Measurements from ENCODE around the gene HOXC12. TPM values are rescaled to one million over a fixed set of nuclear protein-coding genes. Genes with fewer than 3 reads are reported as not detected.

HOXC12 gene
- total and polyA plus RNA-seq, 2 of the 8 experiments (the other 6 are each of a cell fraction or from before 2014, with no cell fraction given) = not detected

GRCh38 chr12:53930591-53931255 is 24.0 kb upstream of the HOXC12 start (continued):
- TF ChIP-seq EGR1 (IDR thresholded peaks at IDR 0.05; ENCODE audit: borderline replicate concordance, low read depth, low read length) (no peak), CHD2 (IDR thresholded peaks at IDR 0.05; ENCODE audit: low read length) (no peak), TEAD4 (IDR thresholded peaks at IDR 0.05; ENCODE audit: low read depth, low read length) (no peak), YY1 (IDR thresholded peaks at IDR 0.05; ENCODE audit: low read depth, low read length) (peak; percentile 33; the same call in 1 of the 2 replicates)

Measured in H1 (cell line).